B cell (primary cell): ENCODE measurements around the gene APOB. TPM values are rescaled to one million over a fixed set of nuclear protein-coding genes. Genes with fewer than 3 reads are reported as not detected.

Experiments
- ATAC-seq: fragments of 200-7000 bp; cut with Tn5 transposase; one replicate; pipeline ENCODE4 v1.10.0; 2021; ENCODE audit warnings: low read depth, mild to moderate bottlenecking, moderate number of reproducible peaks, moderate library complexity
- CTCF ChIA-PET: fragments of 350-600 bp; sonication (Branson Sonifier 250); formaldehyde crosslinking; loops from one replicate; lab custom pipeline; 2021; ENCODE audit warnings: antibody characterized with exemption, inconsistent platforms; lab: Charles Lee
- POLR2A ChIA-PET: fragments of 350-600 bp; sonication (Branson Sonifier 250); formaldehyde crosslinking; loops from one replicate; lab custom pipeline; 2021; ENCODE audit warnings: antibody characterized with exemption; lab: Charles Lee
- DNase-seq: peaks from one replicate; pipeline ENCODE4 v3.0.0; 2013
- H2AFZ ChIP-seq: 2 replicates; pipeline ENCODE4 v1.6.1; 2012; ENCODE audit warnings: mild to moderate bottlenecking, low read depth, low read length; ENCODE audit not compliant: insufficient read depth, poor library complexity, severe bottlenecking
- H3K27ac ChIP-seq, 2 donors: 1 replicate in 1 of 2; 2 replicates in 1 of 2; pipeline ENCODE4 v1.5.1; 2012 to 2013; ENCODE audit warnings: low read length in 2 of 2, mild to moderate bottlenecking in 2 of 2, moderate library complexity in 1 of 2
- H3K27me3 ChIP-seq, 4 experiments: fragments of 200-600 bp in 1 of 4; sonication (generic) in 1 of 4; replicated peaks in 1 of 4; 1 replicate in 2 of 4; 2 replicates in 2 of 4; pipeline versions ENCODE4 v1.6.1 to v1.7.0; 2013 to 2016; ENCODE audit warnings: low read length in 3 of 4, mild to moderate bottlenecking in 2 of 4, mixed read lengths in 1 of 4, moderate library complexity in 1 of 4; ENCODE audit not compliant: insufficient read depth in 4 of 4, control insufficient read depth in 3 of 4; ENCODE audit errors: control extremely low read depth in 1 of 4
- H3K36me3 ChIP-seq, 2 experiments: replicated peaks in 1 of 2; 1 replicate in 1 of 2; 2 replicates in 1 of 2; pipeline versions ENCODE4 v1.6.1 to v1.7.1; 2013; ENCODE audit warnings: low read length in 1 of 2; ENCODE audit not compliant: insufficient read depth in 2 of 2, control insufficient read depth in 1 of 2; ENCODE audit errors: control extremely low read depth in 1 of 2, extremely low read depth in 1 of 2
- H3K4me1 ChIP-seq, 2 donors: fragments of 200-600 bp in 1 of 2; sonication (generic) in 1 of 2; 1 replicate in 1 of 2; 2 replicates in 1 of 2; pipeline versions ENCODE4 v1.5.1 to v1.6.1; 2013 to 2017; ENCODE audit warnings: low read length in 2 of 2; ENCODE audit not compliant: control insufficient read depth in 2 of 2, insufficient read depth in 2 of 2
- H3K4me2 ChIP-seq: replicated peaks from 2 replicates; pipeline ENCODE3; 2012; ENCODE audit warnings: mild to moderate bottlenecking, low read depth, low read length; ENCODE audit not compliant: poor library complexity, severe bottlenecking
- H3K4me3 ChIP-seq, 5 experiments: fragments of 200-600 bp in 1 of 5; sonication (generic) in 1 of 5; 1 replicate in 3 of 5; 2 replicates in 2 of 5; pipeline versions ENCODE4 v1.5.1 to v1.7.0; 2011 to 2016; ENCODE audit warnings: low read length in 4 of 5, mild to moderate bottlenecking in 4 of 5, low read depth in 2 of 5, control low read depth in 1 of 5, moderate library complexity in 1 of 5; ENCODE audit not compliant: insufficient read depth in 1 of 5; ENCODE audit errors: control extremely low read depth in 1 of 5, extremely low read depth in 1 of 5
- H3K79me2 ChIP-seq: fragments of 200-600 bp; sonication (generic); one replicate; pipeline ENCODE4 v1.6.0; 2016; ENCODE audit warnings: low read length; ENCODE audit not compliant: control insufficient read depth, insufficient read depth
- H3K9ac ChIP-seq: fragments of 200-600 bp; sonication (generic); 2 replicates; pipeline ENCODE4 v1.6.1; 2017; ENCODE audit warnings: mild to moderate bottlenecking, low read length, moderate library complexity
- H3K9me3 ChIP-seq, 3 donors: one replicate each; pipeline versions ENCODE4 v1.6.1 to v1.7.1; 2013; ENCODE audit warnings: low read length in 2 of 3; ENCODE audit not compliant: control insufficient read depth in 2 of 3, insufficient read depth in 1 of 3; ENCODE audit errors: control extremely low read depth in 1 of 3
- H4K20me1 ChIP-seq: 2 replicates; pipeline ENCODE4 v1.6.0; 2012; ENCODE audit warnings: mild to moderate bottlenecking, low read length; ENCODE audit not compliant: insufficient read depth, control insufficient read depth, poor library complexity, severe bottlenecking
- H3K27ac Mint-ChIP-seq: one replicate; pipeline ENCODE4 v1.8.0; 2021; ENCODE audit warnings: mixed read lengths
- H3K27me3 Mint-ChIP-seq: one replicate; pipeline ENCODE4 v1.8.0; 2021; ENCODE audit warnings: mixed read lengths
- H3K4me1 Mint-ChIP-seq: one replicate; pipeline ENCODE4 v1.8.0; 2021; ENCODE audit warnings: mixed read lengths
- H3K4me3 Mint-ChIP-seq: one replicate; pipeline ENCODE4 v1.8.0; 2021; ENCODE audit warnings: mixed read lengths
- H3K9me3 Mint-ChIP-seq: one replicate; pipeline ENCODE4 v1.8.0; 2022; ENCODE audit warnings: mixed read lengths; ENCODE audit not compliant: insufficient read depth
- CTCF ChIP-seq: fragments of 200-600 bp; IDR thresholded peaks from one replicate; pipeline ENCODE4 v1.8.0; 2022; ENCODE audit warnings: antibody characterized with exemption, mild to moderate bottlenecking
- EZH2 ChIP-seq: IDR thresholded peaks from 2 replicates; pipeline ENCODE4 v1.6.1; 2012; ENCODE audit warnings: borderline replicate concordance, low read depth, mild to moderate bottlenecking, moderate library complexity, low read length; ENCODE audit not compliant: insufficient read depth, poor library complexity, severe bottlenecking
- WGBS: methylation state at CpG from one replicate; pipeline ENCODE4 v1.1.5; 2013; ENCODE audit warnings: missing lambda C conversion rate; ENCODE audit not compliant: insufficient coverage; 5-methylcytosine and 5-hydroxymethylcytosine counted together
- intact Hi-C: fragments of 100-400 bp; cut with micrococcal nuclease; formaldehyde crosslinking; loops from one replicate; pipeline ENCODE4 v1.10.0; 2022
- polyA plus RNA-seq: library from polyadenylated mRNA; depleted of rRNA; stranded (reverse); fragments of >200 nt; gene quantifications from 2 replicates; pipeline ENCODE4 v1.2.3, GENCODE V29; 2012
- total RNA-seq, 2 donors: library from RNA; stranded (reverse); fragments of 120-200 nt in 1 of 2; gene quantifications; 1 replicate in 1 of 2; 2 replicates in 1 of 2; pipeline versions ENCODE4 v1.2.3 to v1.2.4, GENCODE V29; 2013 to 2022

The APOB gene
- total and polyA plus RNA-seq, 2 donors (not counting 1 experiment from before 2014, with no cell fraction given) = not detected

- Mint-ChIP-seq H3K9me3 (no peaks in the 10 kb centered on the region), H3K4me3 (no peak overlapping the region), H3K4me1 (no peaks in the 10 kb centered on the region), H3K27me3 (peaks cover 19% of the 10 kb centered on the region), H3K27ac (no peak overlapping the region)
- TF ChIP-seq EZH2 = no peak
- TF ChIP-seq CTCF = no peak
- ATAC-seq = no peak
- no peaks in the 10 kb centered on the region for H3K4me1 ChIP-seq
- no peaks in the 10 kb centered on the region for H3K9me3 ChIP-seq
- ChIA-PET POLR2A (no interaction called here), CTCF (interaction anchor here (1.0 kb wide), 1 partner anchor 28 kb away, joined by 3 read pairs; no protein-coding TSS in a partner anchor)
- no peaks in the 10 kb centered on the region for H4K20me1 ChIP-seq
- no peak for DNase-seq
- H3K4me2 ChIP-seq = no peak overlapping the region
- no CpG with 5 or more reads among the region's 6 CpGs for WGBS
- H3K79me2 ChIP-seq = no peaks in the 10 kb centered on the region
- no peak overlapping the region for H2AFZ ChIP-seq
- peaks cover 0 to 2% (median 0%) of the 10 kb centered on the region in 4 experiments for H3K27me3 ChIP-seq
- H3K27ac ChIP-seq = no peak overlapping the region
- no peak overlapping the region for H3K9ac ChIP-seq
- intact Hi-C loops = no loop called here
- H3K36me3 ChIP-seq = no peaks in the 10 kb centered on the region
- no peak overlapping the region for H3K4me3 ChIP-seq
These were observed 29.3 kb downstream of the APOB start for GRCh38 chr2:21014364-21015280.
